RPMI8226 (cell line): ENCODE results near the gene KLF17.

Experiments used
- DNase-seq: peaks from one replicate; pipeline ENCODE4 v3.0.0-alpha.2; 2015

The KLF17 gene

GRCh38 chr1:44158871-44159270 is 40.2 kb downstream of the KLF17 start:
- no peak for DNase-seq

GRCh38 chr1:44161546-44161945 is 42.9 kb downstream of the KLF17 start:
- DNase-seq, result no peak

- no peak for DNase-seq
Observed at GRCh38 chr1:44168520-44169098, 50.0 kb downstream of the KLF17 start.

- no peak for DNase-seq
Observed at GRCh38 chr1:44170281-44170823, 51.7 kb downstream of the KLF17 start.

GRCh38 chr1:44174630-44175029 is 56.0 kb downstream of the KLF17 start:
- DNase-seq, result no peak
